ENCODE measurements around the gene CGRRF1.
A peak's percentile ranks its signal among the peaks of the same experiment; 100 is the strongest.

Gene CGRRF1

GRCh38 chr14:54550514-54550913 lies 40.8 kb downstream of the CGRRF1 start:
- Histone ChIP-seq H3K4me1 (ENCODE audit: control extremely low read depth in 1 of 4, control insufficient read depth in 4 of 4, insufficient read depth in 4 of 4, low read length in 3 of 4) (no peaks in the 10 kb centered on the region), H3K36me3 (ENCODE audit: control insufficient read depth in 4 of 4, insufficient read depth in 4 of 4, low read length in 3 of 4) (no peaks in the 10 kb centered on the region), H3K4me3 (ENCODE audit: control insufficient read depth in 1 of 7, extremely low read depth in 1 of 7, insufficient read depth in 4 of 7, low read depth in 2 of 7, low read length in 6 of 7) (no peak overlapping the region), H3K27me3 (replicated peaks in 2 of 5; ENCODE audit: control insufficient read depth in 4 of 5, insufficient read depth in 5 of 5, low read length in 4 of 5) (no peaks in the 10 kb centered on the region), H3K9me3 (ENCODE audit: control extremely low read depth in 1 of 5, control insufficient read depth in 4 of 5, insufficient read depth in 2 of 5, low read depth in 1 of 5, low read length in 4 of 5) (no peaks in the 10 kb centered on the region), H3K27ac (ENCODE audit: insufficient read depth in 1 of 2, low read depth in 1 of 2, low read length in 2 of 2, poor library complexity in 1 of 2, severe bottlenecking in 2 of 2) (no peak overlapping the region)
- WGBS (ENCODE audit: insufficient coverage): no CpG with 5 or more reads among the region's 1 CpG
- CTCF ChIA-PET: interaction anchor here (0.5 to 2.4 kb wide), 4 partner anchors 11 to 255 kb away, joined by 3 to 9 read pairs (median 3); no protein-coding TSS in a partner anchor
- POLR2A ChIA-PET: no interaction called here
- DNase-seq: no peak

- H3K27me3 ChIP-seq (replicated peaks in 2 of 5; ENCODE audit: control insufficient read depth in 4 of 5, insufficient read depth in 5 of 5, low read length in 4 of 5): no peaks in the 10 kb centered on the region
- WGBS (ENCODE audit: insufficient coverage): 100% methylated on average over 1 of the region's 2 CpGs
- no peak overlapping the region for H3K27ac ChIP-seq (ENCODE audit: insufficient read depth in 1 of 2, low read depth in 1 of 2, low read length in 2 of 2, poor library complexity in 1 of 2, severe bottlenecking in 2 of 2)
- H3K36me3 ChIP-seq (ENCODE audit: control insufficient read depth in 4 of 4, insufficient read depth in 4 of 4, low read length in 3 of 4): no peaks in the 10 kb centered on the region
- H3K4me1 ChIP-seq (ENCODE audit: control extremely low read depth in 1 of 4, control insufficient read depth in 4 of 4, insufficient read depth in 4 of 4, low read length in 3 of 4): no peaks in the 10 kb centered on the region
- ChIA-PET CTCF (interaction anchor here (1.3 kb wide), 1 partner anchor 221 kb away, joined by 5 read pairs; no protein-coding TSS in a partner anchor), POLR2A (no interaction called here)
- no peak for DNase-seq
- H3K9me3 ChIP-seq (ENCODE audit: control extremely low read depth in 1 of 5, control insufficient read depth in 4 of 5, insufficient read depth in 2 of 5, low read depth in 1 of 5, low read length in 4 of 5): no peaks in the 10 kb centered on the region
- H3K4me3 ChIP-seq (ENCODE audit: control insufficient read depth in 1 of 7, extremely low read depth in 1 of 7, insufficient read depth in 4 of 7, low read depth in 2 of 7, low read length in 6 of 7): no peak overlapping the region
Measured at GRCh38 chr14:54554401-54554800, 44.7 kb downstream of the CGRRF1 start.

GRCh38 chr14:54555651-54556050 lies 45.9 kb downstream of the CGRRF1 start:
- Histone ChIP-seq H3K9me3 (ENCODE audit: control extremely low read depth in 1 of 5, control insufficient read depth in 4 of 5, insufficient read depth in 2 of 5, low read depth in 1 of 5, low read length in 4 of 5) (no peaks in the 10 kb centered on the region), H3K27ac (ENCODE audit: insufficient read depth in 1 of 2, low read depth in 1 of 2, low read length in 2 of 2, poor library complexity in 1 of 2, severe bottlenecking in 2 of 2) (no peak overlapping the region), H3K36me3 (ENCODE audit: control insufficient read depth in 4 of 4, insufficient read depth in 4 of 4, low read length in 3 of 4) (no peaks in the 10 kb centered on the region), H3K27me3 (replicated peaks in 2 of 5; ENCODE audit: control insufficient read depth in 4 of 5, insufficient read depth in 5 of 5, low read length in 4 of 5) (no peaks in the 10 kb centered on the region), H3K4me1 (ENCODE audit: control extremely low read depth in 1 of 4, control insufficient read depth in 4 of 4, insufficient read depth in 4 of 4, low read length in 3 of 4) (no peaks in the 10 kb centered on the region), H3K4me3 (ENCODE audit: control insufficient read depth in 1 of 7, extremely low read depth in 1 of 7, insufficient read depth in 4 of 7, low read depth in 2 of 7, low read length in 6 of 7) (no peak overlapping the region)
- 95% methylated on average over 2 of the region's 2 CpGs for WGBS (ENCODE audit: insufficient coverage)
- DNase-seq: no peak
- CTCF ChIA-PET: interaction anchor here (0.9 kb wide), 1 partner anchor 264 kb away, joined by 3 read pairs; no protein-coding TSS in a partner anchor
- POLR2A ChIA-PET: no interaction called here

DNA sequence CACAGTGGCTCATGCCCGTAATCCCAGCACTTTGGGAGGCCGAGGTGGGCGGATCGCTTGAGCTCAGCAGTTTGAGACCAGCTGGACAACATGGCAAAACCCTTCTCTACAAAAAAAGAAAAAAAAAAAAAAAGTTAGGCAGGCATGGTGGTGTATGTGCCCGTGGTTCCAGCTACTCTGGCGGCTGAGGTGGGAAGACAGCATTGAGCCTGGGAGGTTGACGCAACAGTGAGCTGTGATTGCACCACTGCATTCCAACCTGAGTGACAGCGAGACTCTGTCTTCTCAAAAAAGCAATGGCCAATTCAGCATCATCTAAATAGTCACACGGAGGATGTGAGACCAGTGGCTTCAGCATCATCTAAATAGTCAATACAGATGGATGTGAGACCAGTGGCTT lies 46.8 kb downstream of the CGRRF1 start:
- Histone ChIP-seq H3K36me3 (ENCODE audit: control insufficient read depth in 4 of 4, insufficient read depth in 4 of 4, low read length in 3 of 4) (no peaks in the 10 kb centered on the region), H3K9me3 (ENCODE audit: control extremely low read depth in 1 of 5, control insufficient read depth in 4 of 5, insufficient read depth in 2 of 5, low read depth in 1 of 5, low read length in 4 of 5) (no peaks in the 10 kb centered on the region), H3K4me3 (ENCODE audit: control insufficient read depth in 1 of 7, extremely low read depth in 1 of 7, insufficient read depth in 4 of 7, low read depth in 2 of 7, low read length in 6 of 7) (no peak overlapping the region), H3K27me3 (replicated peaks in 2 of 5; ENCODE audit: control insufficient read depth in 4 of 5, insufficient read depth in 5 of 5, low read length in 4 of 5) (no peaks in the 10 kb centered on the region), H3K4me1 (ENCODE audit: control extremely low read depth in 1 of 4, control insufficient read depth in 4 of 4, insufficient read depth in 4 of 4, low read length in 3 of 4) (no peaks in the 10 kb centered on the region), H3K27ac (ENCODE audit: insufficient read depth in 1 of 2, low read depth in 1 of 2, low read length in 2 of 2, poor library complexity in 1 of 2, severe bottlenecking in 2 of 2) (no peak overlapping the region)
- POLR2A ChIA-PET: no interaction called here
- DNase-seq: no peak
- CTCF ChIA-PET: interaction anchor here (0.9 to 1.4 kb wide), 3 partner anchors 217 to 263 kb away, joined by 3 to 7 read pairs (median 3); no protein-coding TSS in a partner anchor
- WGBS (ENCODE audit: insufficient coverage): 100% methylated on average over 3 of the region's 9 CpGs

DNA sequence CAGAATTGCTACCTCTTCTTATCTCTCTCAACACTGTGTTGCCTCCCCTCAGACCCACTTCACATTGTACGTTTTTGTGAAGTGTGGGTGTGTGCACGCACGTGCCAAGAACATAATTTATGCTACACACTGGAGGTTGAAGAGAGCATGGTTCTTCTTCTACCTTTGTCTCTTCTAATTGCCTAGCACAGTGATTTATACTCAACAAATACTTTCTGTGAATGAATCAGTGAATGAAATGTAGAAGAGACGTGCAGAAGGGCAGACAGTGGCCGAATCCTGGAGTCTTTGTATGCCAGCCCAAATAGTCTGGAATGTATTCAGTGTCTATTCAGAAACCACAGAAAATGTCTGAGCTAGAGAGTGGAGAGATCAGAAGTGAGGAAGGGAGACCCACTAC lies 52.6 kb downstream of the CGRRF1 start:
- Histone ChIP-seq H3K27ac (ENCODE audit: insufficient read depth in 1 of 2, low read depth in 1 of 2, low read length in 2 of 2, poor library complexity in 1 of 2, severe bottlenecking in 2 of 2) (no peak overlapping the region), H3K27me3 (replicated peaks in 2 of 5; ENCODE audit: control insufficient read depth in 4 of 5, insufficient read depth in 5 of 5, low read length in 4 of 5) (peaks cover 0 to 8% (median 0%) of the 10 kb centered on the region in 5 experiments), H3K36me3 (ENCODE audit: control insufficient read depth in 4 of 4, insufficient read depth in 4 of 4, low read length in 3 of 4) (no peaks in the 10 kb centered on the region), H3K4me3 (ENCODE audit: control insufficient read depth in 1 of 7, extremely low read depth in 1 of 7, insufficient read depth in 4 of 7, low read depth in 2 of 7, low read length in 6 of 7) (no peak overlapping the region), H3K4me1 (ENCODE audit: control extremely low read depth in 1 of 4, control insufficient read depth in 4 of 4, insufficient read depth in 4 of 4, low read length in 3 of 4) (peaks cover 7 to 33% (median 24%) of the 10 kb centered on the region in 4 experiments), H3K9me3 (ENCODE audit: control extremely low read depth in 1 of 5, control insufficient read depth in 4 of 5, insufficient read depth in 2 of 5, low read depth in 1 of 5, low read length in 4 of 5) (no peaks in the 10 kb centered on the region)
- 94% methylated on average over 2 of the region's 5 CpGs for WGBS (ENCODE audit: insufficient coverage)
- ChIA-PET CTCF (interaction anchor here (0.8 to 7.7 kb wide), 4 partner anchors 11 to 244 kb away, joined by 3 to 123 read pairs (median 33); no protein-coding TSS in a partner anchor), POLR2A (no interaction called here)
- no peak for DNase-seq

GRCh38 chr14:54564071-54564867 lies 54.6 kb downstream of the CGRRF1 start:
- CTCF ChIA-PET: interaction anchor here (0.5 to 7.7 kb wide), 26 partner anchors 9 to 417 kb away, joined by 3 to 123 read pairs (median 5); no protein-coding TSS in a partner anchor
- POLR2A ChIA-PET: interaction anchor here (0.6 to 3.1 kb wide), 6 partner anchors 76 to 257 kb away, joined by 3 to 14 read pairs (median 4); no protein-coding TSS in a partner anchor
- peak; percentile 66 to 76 (median 69) for DNase-seq
- WGBS (ENCODE audit: insufficient coverage): 7% methylated on average over 4 of the region's 9 CpGs
- peak overlapping the region in 5 of 7 experiments; percentile 65 to 92 (median 81) for H3K4me3 ChIP-seq (ENCODE audit: control insufficient read depth in 1 of 7, extremely low read depth in 1 of 7, insufficient read depth in 4 of 7, low read depth in 2 of 7, low read length in 6 of 7)
- H3K27ac ChIP-seq (ENCODE audit: insufficient read depth in 1 of 2, low read depth in 1 of 2, low read length in 2 of 2, poor library complexity in 1 of 2, severe bottlenecking in 2 of 2): no peak overlapping the region
- peaks cover 0 to 13% (median 0%) of the 10 kb centered on the region in 5 experiments for H3K27me3 ChIP-seq (replicated peaks in 2 of 5; ENCODE audit: control insufficient read depth in 4 of 5, insufficient read depth in 5 of 5, low read length in 4 of 5)
- H3K4me1 ChIP-seq (ENCODE audit: control extremely low read depth in 1 of 4, control insufficient read depth in 4 of 4, insufficient read depth in 4 of 4, low read length in 3 of 4): peaks cover 7 to 39% (median 32%) of the 10 kb centered on the region in 4 experiments
- no peaks in the 10 kb centered on the region for H3K9me3 ChIP-seq (ENCODE audit: control extremely low read depth in 1 of 5, control insufficient read depth in 4 of 5, insufficient read depth in 2 of 5, low read depth in 1 of 5, low read length in 4 of 5)
- no peaks in the 10 kb centered on the region for H3K36me3 ChIP-seq (ENCODE audit: control insufficient read depth in 4 of 4, insufficient read depth in 4 of 4, low read length in 3 of 4)
